Heart left ventricle (tissue), 16 donors: ENCODE data around the gene IFNA21. TPM values are rescaled to one million over a fixed set of nuclear protein-coding genes. Genes with fewer than 3 reads are reported as not detected.
A peak's percentile ranks its signal among the peaks of the same experiment; 100 is the strongest.
"Not testable (repeated sequence)": the region's sequence is repeated elsewhere in the genome, so short reads cannot be mapped to it uniquely, and the experiment has no call there.

Experiments
- ATAC-seq, 4 donors: fragments of 200-7000 bp; cut with Tn5 transposase; one replicate each; pipeline ENCODE4 v1.9.1; 2020 to 2022; ENCODE audit warnings: moderate library complexity in 4 of 4, mild to moderate bottlenecking in 3 of 4, moderate number of reproducible peaks in 1 of 4
- DNase-seq, 5 donors: peaks; one replicate each; pipeline ENCODE4 v3.0.0-alpha.2; 2020
- H3K27ac ChIP-seq, 12 donors: fragments of 200-600 bp; sonication (generic) in 4 of 12; one replicate each; pipeline versions ENCODE4 v1.5.0 to v1.8.0; 2016 to 2022; ENCODE audit warnings: mild to moderate bottlenecking in 2 of 12
- H3K27me3 ChIP-seq, 9 donors: fragments of 200-600 bp; sonication (generic) in 2 of 9; one replicate each; pipeline versions ENCODE4 v1.5.1 to v1.8.0; 2016 to 2022; ENCODE audit warnings: mild to moderate bottlenecking in 3 of 9
- H3K36me3 ChIP-seq, 9 donors: fragments of 200-600 bp; sonication (generic) in 2 of 9; one replicate each; pipeline versions ENCODE4 v1.5.0 to v1.8.0; 2018 to 2022; ENCODE audit warnings: mild to moderate bottlenecking in 2 of 9
- H3K4me1 ChIP-seq, 12 donors: fragments of 200-600 bp; sonication (generic) in 4 of 12; one replicate each; pipeline versions ENCODE4 v1.5.0 to v1.8.0; 2016 to 2022; ENCODE audit warnings: mild to moderate bottlenecking in 3 of 12
- H3K4me3 ChIP-seq, 12 donors: fragments of 200-600 bp; sonication (generic) in 4 of 12; one replicate each; pipeline versions ENCODE4 v1.5.0 to v1.8.0; 2017 to 2022; ENCODE audit warnings: mild to moderate bottlenecking in 9 of 12, moderate library complexity in 4 of 12
- H3K9me3 ChIP-seq, 12 donors: fragments of 200-600 bp; sonication (generic) in 4 of 12; one replicate each; pipeline versions ENCODE4 v1.5.0 to v1.8.0; 2016 to 2022; ENCODE audit warnings: mild to moderate bottlenecking in 1 of 12
- CTCF ChIP-seq, 12 donors: fragments of 200-600 bp; sonication (generic) in 4 of 12; IDR thresholded peaks; one replicate each; pipeline versions ENCODE4 v1.5.0 to v1.8.0; 2018 to 2022; ENCODE audit warnings: antibody characterized with exemption in 12 of 12, mild to moderate bottlenecking in 5 of 12
- POLR2A ChIP-seq, 2 donors: fragments of 450-650 bp; IDR thresholded peaks; one replicate each; pipeline ENCODE4 v1.6.1; 2017; ENCODE audit warnings: antibody characterized with exemption in 2 of 2, mild to moderate bottlenecking in 2 of 2, moderate library complexity in 2 of 2
- WGBS, 4 donors: extraction: QIAGEN DNeasy Blood & Tissue Kit in 2 of 4; methylation state at CpG; one replicate each; pipeline versions ENCODE4 v1.1.5 to v1.1.7; 2013 to 2018; 5-methylcytosine and 5-hydroxymethylcytosine counted together
- intact Hi-C, 10 donors: fragments of 100-400 bp; cut with DNase I; formaldehyde crosslinking; loops; one replicate each; pipeline versions ENCODE4 v1.11.1 to v1.14.2; 2022
- polyA plus RNA-seq, 2 donors: library from polyadenylated mRNA; stranded (reverse); fragments of 200-250 nt; gene quantifications; one replicate each; pipeline ENCODE4 v1.2.3, GENCODE V29; 2013
- total RNA-seq, 9 donors: library from RNA; depleted of rRNA in 2 of 9; stranded (reverse); fragments of >200 nt in 2 of 9; fragmentation: NEBNext Ultra II Directional in 3 of 9; extraction: Animal tissue kit (Norgen Biotek cat#: 25700) in 3 of 9; gene quantifications; one replicate each; pipeline versions ENCODE4 v1.1.0 to v1.2.4, GENCODE V29; 2016 to 2023
- donor health status: ischemic (EF 13 %, LVEDD 7.1; RV severe dilation, severe dysfunction).
- donor health status: healthy with polysubstance abuse.
- donor health status: DM: no; HTN: yes; CAD: no.
- donor health status: DM: no; HTN: no; CAD: no.
- donor health status: ischemic (EF 25% LVEDD 6.9; RV normal size, moderate dysfunction).
- donor health status: ischemic (EF 25% LVEDD 5.7; RV mildly dilated, moderate dysfunction).
- donor health status: healthy.
- donor health status: DM: yes; HTN: yes; CAD: no.
- donor health status: ischemic (EF 35%, LVEDD 5.7; RV mildly dilated, moderate dysfunction).
- donor health status: nonischemic (EF 11% LVEDD 7.7; RV severe dilation, severe dysfunction).
- donor health status: DM: yes; HTN: yes; CAD: no.
- donor health status: PGD.
- donor health status: ischemic (EF 29% LVEDD 5.4; RV normal size, mild dysfunction).
- donor health status: nonischemic (EF 23%, LVEDD 6.1; RV moderate dilation, normal function).

IFNA21 gene
- total and polyA plus RNA-seq, 11 donors = not detected

GRCh38 chr9:21205204-21205603, 38.7 kb upstream of the IFNA21 start:
- no peak overlapping the region for H3K4me3 ChIP-seq
- no peak for DNase-seq
- TF ChIP-seq POLR2A (IDR thresholded peaks at IDR 0.05) (no peak), CTCF (IDR thresholded peaks at IDR 0.05) (no peak)

DNA sequence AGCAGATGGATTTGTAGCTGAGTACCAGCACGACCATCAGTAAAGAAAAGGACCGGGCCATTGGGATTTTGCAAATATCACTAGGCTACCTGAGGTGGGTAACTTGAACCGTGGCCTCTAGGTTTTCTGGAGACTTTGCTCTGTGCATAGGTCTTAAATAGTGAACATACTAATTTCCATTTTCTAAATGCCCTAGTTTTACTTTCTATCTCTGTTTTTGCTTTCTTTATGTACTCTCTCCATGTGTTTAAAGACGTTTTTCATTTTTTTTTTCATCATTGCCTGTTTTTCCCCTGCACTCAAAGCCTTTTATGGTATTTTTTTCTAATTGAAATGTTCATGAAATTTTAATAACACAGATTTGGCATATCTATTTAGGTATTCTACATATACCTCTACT, 35.6 kb upstream of the IFNA21 start, which contains the start of gene IFNA7:
Gene IFNA7 (minus strand): TSS at position 101 of the 400 bp plus-strand sequence. CDS start 40 bp downstream, at position 61.
- H3K4me1 ChIP-seq, DNase-seq, intact Hi-C loops, ATAC-seq, H3K9me3 ChIP-seq, H3K27ac ChIP-seq, H3K27me3 ChIP-seq, H3K4me3 ChIP-seq, H3K36me3 ChIP-seq: not testable (repeated sequence)
- WGBS, 4 donors = 60 to 71% (median 64%) methylated on average over 4 of the region's 4 CpGs

More at GRCh38 chr9:21205204-21205603, 38.7 kb upstream of the IFNA21 start:
- Histone ChIP-seq H3K27me3 (no peaks in the 10 kb centered on the region), H3K36me3 (no peaks in the 10 kb centered on the region), H3K4me1 (no peaks in the 10 kb centered on the region), H3K27ac (no peak overlapping the region), H3K9me3 (peaks cover 0 to 4% (median 0%) of the 10 kb centered on the region in 12 donors)
- intact Hi-C loops = no loop called here
- ATAC-seq = no peak

DNA sequence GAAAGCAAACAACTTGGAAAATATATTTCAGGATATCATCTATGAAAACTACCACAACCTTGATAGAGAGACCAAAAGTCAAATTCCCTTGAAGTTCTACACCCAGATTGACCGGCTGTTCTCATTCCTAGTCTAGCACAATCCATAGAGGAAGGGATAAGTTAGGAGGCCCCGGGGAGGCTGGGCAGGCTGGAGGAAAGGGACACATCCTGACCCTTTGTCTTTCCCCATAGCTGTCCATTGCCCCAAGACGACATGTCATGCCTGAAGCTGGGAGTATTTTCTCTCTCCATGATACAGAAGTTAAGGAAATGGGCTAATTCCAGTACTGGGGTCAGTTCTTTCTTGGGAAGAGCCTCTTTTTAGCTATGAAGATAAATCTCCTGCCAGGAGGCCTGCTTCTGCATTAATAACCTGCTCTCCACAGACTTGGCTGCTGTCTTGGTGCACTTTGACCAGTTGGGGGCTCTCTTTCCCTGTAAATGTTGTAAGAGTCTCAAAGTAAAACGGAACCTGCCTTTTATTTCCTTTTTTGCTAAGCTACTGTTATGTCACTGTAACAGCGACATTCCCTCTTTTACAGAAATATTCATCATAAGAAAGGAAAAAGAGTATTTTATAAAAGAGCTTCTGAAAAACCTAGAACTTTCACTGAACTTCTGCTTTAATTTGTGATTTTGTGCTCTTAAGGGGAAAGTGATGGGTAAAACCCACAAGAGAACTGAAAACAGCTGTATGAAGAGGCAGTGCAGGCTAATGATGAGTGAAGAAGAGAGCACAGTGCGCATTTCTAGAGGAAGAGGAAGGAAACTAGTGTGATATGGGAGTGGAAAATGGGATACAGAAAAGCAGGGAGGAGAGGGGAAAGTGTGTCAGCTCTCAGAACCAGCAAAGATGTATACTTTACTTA, 28.7 kb upstream of the IFNA21 start:
- DNase-seq, H3K27ac ChIP-seq, H3K9me3 ChIP-seq, intact Hi-C loops, H3K27me3 ChIP-seq, H3K36me3 ChIP-seq, H3K4me1 ChIP-seq: not testable (repeated sequence)
- ATAC-seq = peak in 3 of 4 donors; percentile 62 to 82 (median 70)
- 34 to 40% (median 39%) methylated on average over 6 of the region's 6 CpGs for WGBS, 4 donors
- peak overlapping the region in 1 of 12 donors; percentile 13 for H3K4me3 ChIP-seq
- peak in 11 of 12 donors; percentile 19 to 62 (median 46) for TF ChIP-seq CTCF (IDR thresholded peaks at IDR 0.05)

DNA sequence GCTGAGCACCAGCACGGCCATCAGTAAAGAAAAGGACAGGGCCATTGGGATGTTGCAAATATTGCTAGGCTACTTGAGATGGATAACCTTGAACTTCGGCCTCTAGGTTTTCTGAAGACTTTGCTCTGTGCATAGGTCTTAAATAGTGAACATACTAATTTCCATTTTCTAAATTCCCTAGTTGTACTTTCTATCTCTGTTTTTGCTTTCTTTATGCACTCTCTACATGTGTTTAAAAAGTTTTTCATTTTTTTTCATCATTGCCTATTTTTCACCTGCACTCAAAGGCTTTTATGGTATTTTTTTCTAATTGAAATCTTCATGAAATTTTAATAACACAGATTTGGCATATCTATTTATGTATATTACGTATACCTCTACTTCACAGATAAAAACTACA, 21.0 kb upstream of the IFNA21 start, which contains the start of gene IFNA4:
Gene IFNA4 (minus strand): TSS at position 101 of the 400 bp plus-strand sequence. CDS start 56 bp downstream, at position 45.
- not testable (repeated sequence) for H3K9me3 ChIP-seq, DNase-seq, ATAC-seq, H3K4me3 ChIP-seq, H3K27ac ChIP-seq, H3K36me3 ChIP-seq, H3K4me1 ChIP-seq, H3K27me3 ChIP-seq
- 82 to 93% (median 89%) methylated on average over 3 of the region's 3 CpGs for WGBS, 4 donors
- intact Hi-C loops = loop anchor here in 1 of 10 donors (10.0 kb wide), 1 partner anchor 597 kb away; no protein-coding TSS in a partner anchor
